Heart left ventricle (tissue), 16 donors: ENCODE results near the gene LIAS. TPM values are rescaled to one million over a fixed set of nuclear protein-coding genes. Genes with fewer than 3 reads are reported as not detected.
A peak's percentile ranks its signal among the peaks of the same experiment; 100 is the strongest.
"Not testable (repeated sequence)": the region's sequence is repeated elsewhere in the genome, so short reads cannot be mapped to it uniquely, and the experiment has no call there.

Experiments used
- ATAC-seq, 4 donors: fragments of 200-7000 bp; cut with Tn5 transposase; one replicate each; pipeline ENCODE4 v1.9.1; 2020 to 2022; ENCODE audit warnings: moderate library complexity in 4 of 4, mild to moderate bottlenecking in 3 of 4, moderate number of reproducible peaks in 1 of 4
- DNase-seq, 5 donors: peaks; one replicate each; pipeline ENCODE4 v3.0.0-alpha.2; 2020
- H3K27ac ChIP-seq, 12 donors: fragments of 200-600 bp; sonication (generic) in 4 of 12; one replicate each; pipeline versions ENCODE4 v1.5.0 to v1.8.0; 2016 to 2022; ENCODE audit warnings: mild to moderate bottlenecking in 2 of 12
- H3K27me3 ChIP-seq, 9 donors: fragments of 200-600 bp; sonication (generic) in 2 of 9; one replicate each; pipeline versions ENCODE4 v1.5.1 to v1.8.0; 2016 to 2022; ENCODE audit warnings: mild to moderate bottlenecking in 3 of 9
- H3K36me3 ChIP-seq, 9 donors: fragments of 200-600 bp; sonication (generic) in 2 of 9; one replicate each; pipeline versions ENCODE4 v1.5.0 to v1.8.0; 2018 to 2022; ENCODE audit warnings: mild to moderate bottlenecking in 2 of 9
- H3K4me1 ChIP-seq, 12 donors: fragments of 200-600 bp; sonication (generic) in 4 of 12; one replicate each; pipeline versions ENCODE4 v1.5.0 to v1.8.0; 2016 to 2022; ENCODE audit warnings: mild to moderate bottlenecking in 3 of 12
- H3K4me3 ChIP-seq, 12 donors: fragments of 200-600 bp; sonication (generic) in 4 of 12; one replicate each; pipeline versions ENCODE4 v1.5.0 to v1.8.0; 2017 to 2022; ENCODE audit warnings: mild to moderate bottlenecking in 9 of 12, moderate library complexity in 4 of 12
- H3K9me3 ChIP-seq, 12 donors: fragments of 200-600 bp; sonication (generic) in 4 of 12; one replicate each; pipeline versions ENCODE4 v1.5.0 to v1.8.0; 2016 to 2022; ENCODE audit warnings: mild to moderate bottlenecking in 1 of 12
- POLR2A ChIP-seq, 2 donors: fragments of 450-650 bp; IDR thresholded peaks; one replicate each; pipeline ENCODE4 v1.6.1; 2017; ENCODE audit warnings: antibody characterized with exemption in 2 of 2, mild to moderate bottlenecking in 2 of 2, moderate library complexity in 2 of 2
- WGBS, 4 donors: extraction: QIAGEN DNeasy Blood & Tissue Kit in 2 of 4; methylation state at CpG; one replicate each; pipeline versions ENCODE4 v1.1.5 to v1.1.7; 2013 to 2018; 5-methylcytosine and 5-hydroxymethylcytosine counted together
- intact Hi-C, 10 donors: fragments of 100-400 bp; cut with DNase I; formaldehyde crosslinking; loops; one replicate each; pipeline versions ENCODE4 v1.11.1 to v1.14.2; 2022
- polyA plus RNA-seq, 2 donors: library from polyadenylated mRNA; stranded (reverse); fragments of 200-250 nt; gene quantifications; one replicate each; pipeline ENCODE4 v1.2.3, GENCODE V29; 2013
- total RNA-seq, 9 donors: library from RNA; depleted of rRNA in 2 of 9; stranded (reverse); fragments of >200 nt in 2 of 9; fragmentation: NEBNext Ultra II Directional in 3 of 9; extraction: Animal tissue kit (Norgen Biotek cat#: 25700) in 3 of 9; gene quantifications; one replicate each; pipeline versions ENCODE4 v1.1.0 to v1.2.4, GENCODE V29; 2016 to 2023
- TF ChIP-seq, protein P1 (sequence below), 12 donors: fragments of 200-600 bp; sonication (generic) in 4 of 12; IDR thresholded peaks; one replicate each; pipeline versions ENCODE4 v1.5.0 to v1.8.0; 2018 to 2022; ENCODE audit warnings: antibody characterized with exemption in 12 of 12, mild to moderate bottlenecking in 5 of 12
- donor health status: ischemic (EF 13 %, LVEDD 7.1; RV severe dilation, severe dysfunction).
- donor health status: healthy with polysubstance abuse.
- donor health status: DM: no; HTN: yes; CAD: no.
- donor health status: DM: no; HTN: no; CAD: no.
- donor health status: ischemic (EF 25% LVEDD 6.9; RV normal size, moderate dysfunction).
- donor health status: ischemic (EF 25% LVEDD 5.7; RV mildly dilated, moderate dysfunction).
- donor health status: healthy.
- donor health status: DM: yes; HTN: yes; CAD: no.
- donor health status: ischemic (EF 35%, LVEDD 5.7; RV mildly dilated, moderate dysfunction).
- donor health status: nonischemic (EF 11% LVEDD 7.7; RV severe dilation, severe dysfunction).
- donor health status: DM: yes; HTN: yes; CAD: no.
- donor health status: PGD.
- donor health status: ischemic (EF 29% LVEDD 5.4; RV normal size, mild dysfunction).
- donor health status: nonischemic (EF 23%, LVEDD 6.1; RV moderate dilation, normal function).

The LIAS gene
- total and polyA plus RNA-seq, 11 donors: 15.8 to 34.4 (median 20.2) TPM

DNA sequence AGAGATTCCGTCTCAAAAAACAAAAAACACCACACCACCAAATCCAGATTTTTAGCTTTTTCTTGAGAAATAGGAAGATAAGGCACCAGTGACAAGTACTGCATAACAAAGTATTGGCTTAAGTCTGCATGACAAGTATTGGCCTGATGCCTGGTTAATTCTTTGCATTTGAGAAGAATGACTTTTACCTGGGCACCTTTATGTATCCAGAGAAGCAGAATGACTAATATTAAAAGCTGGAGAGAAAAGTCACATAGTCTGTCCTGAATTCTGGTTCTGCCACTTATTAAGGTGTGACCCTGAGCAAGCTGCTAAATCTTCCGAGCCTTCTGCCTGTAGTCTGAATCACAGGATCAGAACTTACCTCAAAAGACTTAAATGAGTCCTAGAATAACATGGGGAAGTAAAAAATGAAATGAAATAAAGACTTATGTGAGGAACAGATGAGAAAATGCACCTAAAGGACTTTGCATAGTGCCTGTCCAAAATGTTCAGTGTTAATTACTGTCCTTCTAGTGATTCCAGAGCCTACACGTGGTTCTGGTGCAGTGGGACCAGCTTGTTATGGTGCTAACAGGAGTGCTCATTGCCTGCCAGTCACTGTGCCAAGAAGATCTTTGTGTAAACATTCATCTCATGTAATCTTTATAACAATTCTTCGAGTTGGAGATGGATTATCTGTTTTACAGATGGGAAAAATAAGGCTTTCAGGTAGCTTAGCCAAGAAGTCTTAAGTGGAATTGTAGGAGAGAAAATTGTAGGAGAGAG is 36.8 kb downstream of the LIAS start:
- Histone ChIP-seq H3K27me3 (no peaks in the 10 kb centered on the region), H3K4me1 (no peaks in the 10 kb centered on the region), H3K9me3 (no peaks in the 10 kb centered on the region), H3K36me3 (peaks cover 0 to 31% (median 23%) of the 10 kb centered on the region in 9 donors), H3K27ac (no peak overlapping the region), H3K4me3 (no peak overlapping the region)
- DNase-seq (no peak), ATAC-seq (no peak)
- WGBS, 4 donors: 69 to 78% (median 77%) methylated on average over 4 of the region's 4 CpGs
- intact Hi-C loops: no loop called here
- TF ChIP-seq, protein P1, sequence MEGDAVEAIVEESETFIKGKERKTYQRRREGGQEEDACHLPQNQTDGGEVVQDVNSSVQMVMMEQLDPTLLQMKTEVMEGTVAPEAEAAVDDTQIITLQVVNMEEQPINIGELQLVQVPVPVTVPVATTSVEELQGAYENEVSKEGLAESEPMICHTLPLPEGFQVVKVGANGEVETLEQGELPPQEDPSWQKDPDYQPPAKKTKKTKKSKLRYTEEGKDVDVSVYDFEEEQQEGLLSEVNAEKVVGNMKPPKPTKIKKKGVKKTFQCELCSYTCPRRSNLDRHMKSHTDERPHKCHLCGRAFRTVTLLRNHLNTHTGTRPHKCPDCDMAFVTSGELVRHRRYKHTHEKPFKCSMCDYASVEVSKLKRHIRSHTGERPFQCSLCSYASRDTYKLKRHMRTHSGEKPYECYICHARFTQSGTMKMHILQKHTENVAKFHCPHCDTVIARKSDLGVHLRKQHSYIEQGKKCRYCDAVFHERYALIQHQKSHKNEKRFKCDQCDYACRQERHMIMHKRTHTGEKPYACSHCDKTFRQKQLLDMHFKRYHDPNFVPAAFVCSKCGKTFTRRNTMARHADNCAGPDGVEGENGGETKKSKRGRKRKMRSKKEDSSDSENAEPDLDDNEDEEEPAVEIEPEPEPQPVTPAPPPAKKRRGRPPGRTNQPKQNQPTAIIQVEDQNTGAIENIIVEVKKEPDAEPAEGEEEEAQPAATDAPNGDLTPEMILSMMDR (IDR thresholded peaks at IDR 0.05): no peak
- no peak for TF ChIP-seq POLR2A (IDR thresholded peaks at IDR 0.05)

DNA sequence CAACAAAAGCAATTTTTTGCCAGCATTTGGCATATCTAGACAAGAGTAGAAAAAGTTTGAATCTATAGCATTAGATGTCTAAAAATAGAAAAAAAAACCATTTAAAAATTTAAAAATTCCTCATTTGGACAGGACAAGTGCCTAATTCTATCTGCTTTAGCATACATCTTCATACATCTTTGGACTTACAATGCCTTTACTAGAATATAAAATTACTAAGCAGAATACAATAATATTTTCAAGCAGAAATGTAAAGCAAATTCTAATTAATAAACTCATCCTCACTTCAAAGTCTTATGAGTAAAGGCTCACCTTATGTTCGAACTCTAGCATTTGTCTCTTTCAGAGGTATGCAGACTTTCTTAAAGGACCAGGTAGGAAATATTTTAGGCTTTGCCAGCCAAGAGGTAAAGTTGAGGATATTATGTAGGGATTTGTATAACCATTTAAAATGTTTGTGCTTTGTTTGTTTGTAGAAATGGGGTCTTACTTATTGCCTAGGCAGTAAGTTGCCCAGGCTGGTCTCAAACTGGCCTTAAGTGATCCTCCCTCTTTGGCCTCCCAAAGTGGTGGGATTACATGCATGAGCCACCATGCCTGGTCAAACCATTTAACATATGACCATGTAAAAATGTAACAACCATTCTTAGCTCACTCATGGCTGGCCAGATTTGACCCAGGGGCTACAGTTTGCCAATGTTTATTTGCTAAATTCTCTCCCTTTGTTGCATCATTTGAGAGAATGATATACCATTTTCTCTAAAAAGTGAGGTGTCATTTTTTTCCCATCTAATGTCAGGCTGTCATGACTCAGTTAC is 39.3 kb downstream of the LIAS start:
- no peaks in the 10 kb centered on the region for H3K27me3 ChIP-seq
- WGBS, 4 donors: 89 to 93% (median 92%) methylated on average over 1 of the region's 1 CpG
- no peak overlapping the region for H3K4me3 ChIP-seq
- peaks cover 0 to 55% (median 47%) of the 10 kb centered on the region in 9 donors for H3K36me3 ChIP-seq
- intact Hi-C loops: no loop called here
- H3K4me1 ChIP-seq: no peaks in the 10 kb centered on the region
- TF ChIP-seq, protein P1 (IDR thresholded peaks at IDR 0.05): no peak
- TF ChIP-seq POLR2A (IDR thresholded peaks at IDR 0.05): no peak
- DNase-seq (no peak), ATAC-seq (no peak)
- H3K27ac ChIP-seq: no peak overlapping the region
- no peaks in the 10 kb centered on the region for H3K9me3 ChIP-seq

DNA sequence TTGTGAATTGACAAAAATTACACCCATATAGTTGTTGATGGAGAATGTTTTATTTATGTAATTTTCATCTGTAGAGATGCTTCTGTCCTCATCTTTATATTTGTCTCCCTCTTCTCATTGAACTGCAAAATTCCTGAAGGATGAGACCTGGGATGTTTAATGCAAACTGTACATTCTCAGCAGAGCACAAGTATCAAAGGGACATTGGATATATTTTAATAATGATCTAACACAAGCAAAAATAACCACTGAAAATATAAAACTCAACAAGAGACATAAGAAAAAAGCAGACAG is 39.8 kb downstream of the LIAS start:
- DNase-seq: no peak
- Histone ChIP-seq H3K9me3 (no peaks in the 10 kb centered on the region), H3K36me3 (peaks cover 0 to 60% (median 52%) of the 10 kb centered on the region in 9 donors), H3K4me1 (no peaks in the 10 kb centered on the region), H3K27me3 (no peaks in the 10 kb centered on the region), H3K4me3 (no peak overlapping the region), H3K27ac (no peak overlapping the region)
- TF ChIP-seq, protein P1 (IDR thresholded peaks at IDR 0.05): no peak
- TF ChIP-seq POLR2A (IDR thresholded peaks at IDR 0.05): no peak
- intact Hi-C loops: no loop called here
- ATAC-seq: no peak

DNA sequence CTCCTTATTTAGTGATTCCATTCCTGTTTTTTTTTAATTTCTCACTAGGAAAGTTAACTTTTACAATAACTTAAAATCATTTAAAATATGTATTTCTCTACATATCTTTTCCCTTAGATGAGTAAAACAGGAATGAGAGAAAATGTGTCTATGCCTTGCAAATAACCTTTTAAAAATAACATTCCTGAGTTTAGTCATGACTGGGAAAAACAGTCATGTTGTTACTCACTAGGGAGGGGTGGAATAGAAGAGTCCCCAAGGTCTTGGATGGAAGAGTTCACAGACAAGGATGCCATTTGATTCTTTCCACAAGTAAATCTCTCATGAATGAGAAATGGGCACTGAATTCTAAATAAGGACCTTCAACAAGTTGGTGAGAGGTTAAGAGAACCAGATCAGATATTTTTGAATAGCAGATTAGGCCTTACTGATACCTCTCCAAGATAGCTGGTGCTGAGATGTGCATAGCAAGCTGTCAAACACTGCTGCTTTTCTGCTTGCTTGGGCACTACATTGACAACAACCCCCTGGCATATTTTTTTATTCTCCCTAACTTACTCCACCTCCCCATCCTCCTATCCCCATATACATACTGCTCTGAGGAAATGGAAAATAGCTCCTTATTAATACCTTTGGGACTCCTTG is 43.3 kb downstream of the LIAS start:
- ATAC-seq (peak in 3 of 4 donors; percentile 39 to 86 (median 58)), DNase-seq (no peak)
- peaks cover 0 to 2% (median 0%) of the 10 kb centered on the region in 12 donors for H3K4me1 ChIP-seq
- peak overlapping the region in 5 of 12 donors; percentile 3 to 51 (median 27) for H3K27ac ChIP-seq
- no peaks in the 10 kb centered on the region for H3K27me3 ChIP-seq
- no peaks in the 10 kb centered on the region for H3K9me3 ChIP-seq
- no peak overlapping the region for H3K4me3 ChIP-seq
- H3K36me3 ChIP-seq: peaks cover 0 to 95% (median 86%) of the 10 kb centered on the region in 9 donors
- intact Hi-C loops: no loop called here
- TF ChIP-seq, protein P1 (IDR thresholded peaks at IDR 0.05): no peak
- no peak for TF ChIP-seq POLR2A (IDR thresholded peaks at IDR 0.05)

DNA sequence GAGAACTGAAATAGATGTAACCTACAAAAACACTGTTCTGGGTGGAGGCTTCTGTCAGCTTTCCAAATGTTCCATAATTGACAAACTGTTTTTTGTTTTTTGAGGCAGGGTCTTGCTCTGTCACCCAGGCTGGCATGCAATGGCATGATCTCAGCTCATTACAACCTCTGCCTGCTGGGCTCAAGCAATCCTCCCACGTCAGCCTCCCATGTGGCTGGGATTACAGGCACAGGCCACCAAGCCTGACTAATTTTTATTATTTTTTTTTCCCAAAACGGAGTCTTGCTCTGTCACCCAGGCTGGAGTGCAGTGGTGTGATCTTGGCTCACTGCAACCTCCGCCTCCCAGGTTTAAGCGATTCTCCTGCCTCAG is 43.8 kb downstream of the LIAS start:
- Histone ChIP-seq H3K36me3 (peaks cover 0 to 99% (median 91%) of the 10 kb centered on the region in 9 donors), H3K27ac (peak overlapping the region in 4 of 12 donors; percentile 3 to 51 (median 28))
- H3K27me3 ChIP-seq, intact Hi-C loops, H3K4me3 ChIP-seq, H3K4me1 ChIP-seq, H3K9me3 ChIP-seq: not testable (repeated sequence)
- WGBS, 4 donors: 88 to 93% (median 92%) methylated on average over 4 of the region's 4 CpGs
- ATAC-seq (peak in 1 of 4 donors; percentile 66), DNase-seq (peak in 2 of 5 donors; percentile 43 to 51)
